Activated T-helper 17 cell treated with anti-CD3 and anti-CD28 coated beads, Interleukin-2, amount 50 U/mL, for 72 hours (primary cell): ENCODE results near the gene DCX. TPM values are rescaled to one million over a fixed set of nuclear protein-coding genes. Genes with fewer than 3 reads are reported as not detected.
"Not testable (repeated sequence)": the region's sequence is repeated elsewhere in the genome, so short reads cannot be mapped to it uniquely, and the experiment has no call there.

ENCODE experiments used
- ATAC-seq: fragments of 150-1000 bp; cut with Tn5 transposase; replicated peaks from 2 replicates; pipeline ENCODE4 v1.10.0; 2021; ENCODE audit warnings: mild to moderate bottlenecking, moderate library complexity
- H3K27ac Mint-ChIP-seq: one replicate; pipeline ENCODE4 v1.8.0; 2022; ENCODE audit warnings: mixed read lengths
- H3K27me3 Mint-ChIP-seq: one replicate; pipeline ENCODE4 v1.8.0; 2022; ENCODE audit warnings: mixed read lengths
- H3K36me3 Mint-ChIP-seq: one replicate; pipeline ENCODE4 v1.8.0; 2022; ENCODE audit warnings: low read depth, mild to moderate bottlenecking, mixed read lengths
- H3K4me1 Mint-ChIP-seq: one replicate; pipeline ENCODE4 v1.8.0; 2022; ENCODE audit warnings: mixed read lengths
- H3K4me3 Mint-ChIP-seq: one replicate; pipeline ENCODE4 v1.8.0; 2022; ENCODE audit warnings: mild to moderate bottlenecking, mixed read lengths
- H3K9me3 Mint-ChIP-seq: one replicate; pipeline ENCODE4 v1.8.0; 2022; ENCODE audit warnings: mixed read lengths
- total RNA-seq, 2 donors: library from RNA; stranded (reverse); gene quantifications; one replicate each; pipeline ENCODE4 v1.2.3, GENCODE V29; 2022

Gene DCX
- total RNA-seq, 2 donors from 2014 or later = not detected

DNA sequence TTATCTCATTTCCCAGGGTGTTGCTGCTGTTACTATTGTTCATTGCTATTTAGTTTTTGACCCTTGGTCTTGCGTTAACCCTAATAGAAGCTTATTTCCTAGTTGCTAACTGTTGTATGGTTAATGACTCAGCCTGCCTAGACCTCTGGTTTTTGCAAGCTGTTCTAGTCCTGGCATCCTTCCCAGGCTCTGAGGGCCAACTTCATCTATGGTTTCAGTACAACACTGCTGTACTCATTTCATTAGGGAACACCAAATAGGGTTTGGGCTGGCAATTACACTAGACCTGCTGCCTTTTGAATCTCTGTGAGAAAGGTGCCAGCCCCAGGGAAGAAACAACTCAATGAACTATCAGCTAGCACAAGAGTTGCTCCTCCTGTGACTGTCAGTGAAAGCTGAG is 59.6 kb downstream of the DCX start:
- Mint-ChIP-seq H3K27ac (no peak overlapping the region), H3K27me3 (no peaks in the 10 kb centered on the region), H3K4me3 (no peak overlapping the region), H3K4me1 (no peaks in the 10 kb centered on the region), H3K36me3 (no peaks in the 10 kb centered on the region), H3K9me3 (no peaks in the 10 kb centered on the region)
- no peak for ATAC-seq

DNA sequence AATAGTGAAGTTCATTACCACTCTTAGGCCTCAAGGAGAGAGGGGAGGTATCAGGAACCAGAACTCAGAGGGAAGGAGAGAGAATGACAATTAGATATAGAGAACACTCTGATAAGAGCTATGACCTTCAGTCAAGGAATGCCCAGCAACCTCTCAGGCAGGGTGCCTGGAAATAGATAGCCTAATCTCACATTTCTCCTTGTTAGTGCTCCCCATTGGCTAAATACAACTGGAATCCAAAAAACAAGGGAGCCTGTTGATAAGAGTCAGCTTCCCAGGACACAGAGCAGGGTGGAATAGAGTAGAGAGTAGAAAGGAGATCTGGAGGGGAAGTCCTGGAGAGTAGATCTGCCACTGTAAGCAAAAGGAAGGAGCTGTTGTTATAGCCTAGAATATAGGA is 62.1 kb downstream of the DCX start:
- Mint-ChIP-seq H3K9me3 (no peaks in the 10 kb centered on the region), H3K27ac (no peak overlapping the region), H3K4me3 (no peak overlapping the region), H3K27me3 (no peaks in the 10 kb centered on the region), H3K36me3 (no peaks in the 10 kb centered on the region), H3K4me1 (no peaks in the 10 kb centered on the region)
- no peak for ATAC-seq

DNA sequence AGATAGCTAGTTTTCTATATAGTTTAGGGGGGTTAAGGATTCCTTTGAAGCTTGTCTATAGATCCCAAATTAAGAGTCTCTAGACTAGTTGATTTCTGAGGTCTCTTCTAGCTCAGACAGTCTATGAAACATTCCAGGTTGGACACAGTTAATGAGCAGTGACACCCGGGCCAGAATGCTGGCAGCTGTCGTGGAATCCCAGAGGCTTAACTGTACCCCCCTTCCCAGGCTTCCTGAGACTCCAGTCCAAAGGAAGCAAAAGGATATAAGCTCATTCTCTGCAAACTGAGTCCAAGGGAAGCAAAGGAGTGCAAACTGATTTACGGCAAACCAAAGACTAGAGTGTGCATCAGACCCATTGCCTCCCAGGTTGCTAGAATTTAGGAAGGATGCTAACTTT is 62.9 kb downstream of the DCX start:
- no peak for ATAC-seq
- Mint-ChIP-seq H3K9me3 (no peaks in the 10 kb centered on the region), H3K4me1 (no peaks in the 10 kb centered on the region), H3K36me3 (no peaks in the 10 kb centered on the region), H3K27ac (no peak overlapping the region), H3K4me3 (no peak overlapping the region), H3K27me3 (no peaks in the 10 kb centered on the region)

DNA sequence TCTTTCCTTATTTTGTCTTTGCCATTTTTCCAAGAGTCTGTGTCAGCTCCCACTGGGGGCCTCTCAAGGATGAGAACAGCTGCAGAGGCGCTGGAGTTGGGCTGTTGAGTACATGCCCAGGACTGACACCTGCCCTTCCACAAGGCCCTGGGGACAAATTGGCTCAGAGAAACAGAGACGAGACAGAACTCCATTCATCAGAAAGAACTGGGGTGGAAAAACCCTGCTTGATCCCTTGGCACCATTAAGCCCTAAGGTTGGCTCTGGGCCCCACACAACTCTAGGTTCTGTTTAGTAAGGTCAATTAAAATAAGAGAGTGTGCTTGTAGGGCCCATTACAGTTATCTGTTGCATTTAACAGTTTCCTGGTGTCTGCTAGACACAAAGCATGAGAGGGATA is 63.6 kb downstream of the DCX start:
- no peaks in the 10 kb centered on the region for H3K9me3 Mint-ChIP-seq
- H3K27me3 Mint-ChIP-seq = no peaks in the 10 kb centered on the region
- no peak overlapping the region for H3K4me3 Mint-ChIP-seq
- ATAC-seq = no peak
- H3K36me3 Mint-ChIP-seq = no peaks in the 10 kb centered on the region
- H3K4me1 Mint-ChIP-seq = no peaks in the 10 kb centered on the region
- H3K27ac Mint-ChIP-seq = no peak overlapping the region

DNA sequence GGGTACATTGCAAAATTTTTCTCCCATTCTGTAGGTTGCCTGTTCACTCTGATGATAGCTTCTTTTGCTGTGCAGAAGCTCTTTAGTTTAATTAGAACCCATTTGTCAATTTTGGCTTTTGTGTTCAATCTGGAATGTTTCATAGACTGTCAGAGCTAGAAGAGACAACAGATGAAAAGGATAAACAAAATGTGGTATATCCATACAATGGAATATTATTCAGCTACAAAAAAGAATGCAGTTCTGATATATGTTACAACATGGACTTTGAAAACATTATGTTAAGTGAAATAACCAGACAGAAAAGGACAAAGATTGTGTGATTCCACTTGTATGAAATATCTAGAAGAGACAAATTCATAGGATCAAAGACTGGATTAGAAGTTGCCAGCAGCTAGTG is 65.8 kb downstream of the DCX start:
- not testable (repeated sequence) for H3K27me3 Mint-ChIP-seq, H3K36me3 Mint-ChIP-seq, ATAC-seq, H3K4me3 Mint-ChIP-seq, H3K4me1 Mint-ChIP-seq, H3K27ac Mint-ChIP-seq, H3K9me3 Mint-ChIP-seq

DNA sequence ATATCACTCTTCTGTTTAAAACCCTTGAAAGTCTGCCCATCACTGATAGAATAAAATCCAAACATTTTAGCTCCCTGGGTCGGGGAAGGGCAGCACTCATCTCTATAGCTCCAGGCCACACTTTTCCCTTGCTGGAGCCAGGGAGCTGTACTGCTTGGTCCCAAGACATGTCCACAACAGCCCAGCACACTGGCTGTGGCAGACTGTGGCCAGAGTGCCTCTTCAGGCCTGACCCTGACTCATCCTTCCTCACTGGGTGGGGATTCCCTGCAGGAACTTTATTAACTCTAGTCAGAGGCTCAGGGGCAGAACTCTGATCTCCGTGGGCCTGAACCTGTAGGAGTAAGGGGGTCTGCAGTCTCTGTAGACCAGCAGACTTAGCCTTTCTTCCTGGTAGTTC is 71.9 kb downstream of the DCX start:
- no peak for ATAC-seq
- peaks cover 7% of the 10 kb centered on the region for H3K27me3 Mint-ChIP-seq
- H3K4me3 Mint-ChIP-seq = no peak overlapping the region
- no peaks in the 10 kb centered on the region for H3K36me3 Mint-ChIP-seq
- H3K9me3 Mint-ChIP-seq = no peaks in the 10 kb centered on the region
- H3K27ac Mint-ChIP-seq = no peak overlapping the region
- H3K4me1 Mint-ChIP-seq = no peaks in the 10 kb centered on the region

DNA sequence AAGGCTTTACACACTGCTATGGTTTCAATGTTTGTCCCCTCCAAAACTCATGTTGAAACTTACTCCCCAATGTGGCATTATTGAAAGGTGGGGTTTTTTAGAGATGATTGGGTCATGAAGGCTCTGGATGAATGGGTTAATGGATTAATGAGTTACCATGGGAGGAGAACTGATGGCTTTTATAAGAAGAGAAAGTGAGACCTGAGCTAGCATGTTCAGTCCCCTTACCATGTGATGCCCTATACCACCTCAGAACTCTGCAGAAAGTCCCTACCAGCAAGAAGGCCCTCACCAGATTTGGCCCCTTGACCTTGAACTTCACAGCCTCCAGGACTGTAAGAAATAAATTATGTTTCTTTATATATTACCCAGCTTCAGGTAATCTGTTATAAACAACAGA is 72.8 kb downstream of the DCX start:
- no peaks in the 10 kb centered on the region for H3K4me1 Mint-ChIP-seq

DNA sequence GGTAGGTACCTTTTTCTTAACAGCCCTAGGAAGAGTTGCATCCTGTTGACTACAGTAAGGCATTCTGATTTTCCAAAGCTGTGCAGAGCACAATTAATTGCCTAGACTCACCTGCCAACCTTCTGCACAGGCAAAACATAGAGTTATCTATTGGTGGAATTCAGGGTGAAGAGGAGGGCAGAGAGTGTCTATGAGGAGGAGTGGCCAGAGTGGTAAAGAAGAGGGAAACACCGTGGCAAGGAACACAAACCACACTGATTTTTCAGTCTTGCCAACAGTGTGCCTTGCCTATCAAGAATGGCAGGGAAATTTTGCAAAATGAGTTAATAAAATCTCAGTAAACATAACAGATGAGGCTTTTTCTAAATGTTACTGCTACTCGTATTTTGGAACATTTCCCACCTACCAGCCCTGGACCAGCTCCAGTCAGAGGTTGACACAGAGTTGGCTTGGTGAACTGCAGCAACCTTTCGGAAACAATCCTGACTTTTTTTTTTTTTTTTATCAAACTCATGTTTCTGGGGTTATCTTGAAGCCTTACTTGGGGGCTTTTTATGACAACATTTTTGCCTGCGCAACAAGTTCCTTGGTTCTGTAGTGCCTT is 73.8 kb downstream of the DCX start:
- ATAC-seq = no peak
- H3K9me3 Mint-ChIP-seq = no peaks in the 10 kb centered on the region
- H3K27ac Mint-ChIP-seq = no peak overlapping the region
- H3K4me1 Mint-ChIP-seq = no peaks in the 10 kb centered on the region
- H3K36me3 Mint-ChIP-seq = no peaks in the 10 kb centered on the region
- peaks cover 7% of the 10 kb centered on the region for H3K27me3 Mint-ChIP-seq
- H3K4me3 Mint-ChIP-seq = no peak overlapping the region

More for the DNA sequence above, 72.8 kb downstream of the DCX start:
- peaks cover 7% of the 10 kb centered on the region for H3K27me3 Mint-ChIP-seq
- no peaks in the 10 kb centered on the region for H3K36me3 Mint-ChIP-seq
- H3K27ac Mint-ChIP-seq = no peak overlapping the region
- no peak overlapping the region for H3K4me3 Mint-ChIP-seq
- no peaks in the 10 kb centered on the region for H3K9me3 Mint-ChIP-seq
- no peak for ATAC-seq

DNA sequence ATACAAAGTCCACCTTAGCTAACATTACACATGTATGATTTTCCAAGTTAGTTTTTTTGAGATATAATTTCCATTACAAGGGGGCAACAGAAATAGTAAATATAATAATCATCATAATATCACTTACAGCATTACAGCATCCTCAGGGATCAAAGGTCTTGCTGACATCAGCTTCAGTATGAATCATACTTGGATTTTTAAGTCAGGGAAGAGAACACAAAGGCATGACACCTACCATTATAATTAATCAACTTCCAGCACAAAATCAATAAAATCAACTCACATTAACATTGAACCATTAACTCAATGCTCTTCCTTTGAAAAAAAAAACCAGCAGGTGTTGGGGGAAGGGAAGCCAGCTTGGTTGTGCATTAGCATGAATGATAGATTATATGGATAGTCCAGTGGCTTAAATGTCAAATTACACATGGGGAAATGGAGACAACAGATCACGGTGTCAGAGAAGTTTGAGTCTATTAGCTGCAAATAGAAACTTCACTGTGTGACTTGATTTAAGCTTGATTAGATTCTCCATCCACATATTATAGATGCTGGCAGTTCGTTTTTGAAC is 74.8 kb downstream of the DCX start:
- Mint-ChIP-seq H3K4me3 (no peak overlapping the region), H3K27me3 (peaks cover 10% of the 10 kb centered on the region), H3K36me3 (no peaks in the 10 kb centered on the region), H3K27ac (no peak overlapping the region), H3K4me1 (no peaks in the 10 kb centered on the region), H3K9me3 (no peaks in the 10 kb centered on the region)
- no peak for ATAC-seq

DNA sequence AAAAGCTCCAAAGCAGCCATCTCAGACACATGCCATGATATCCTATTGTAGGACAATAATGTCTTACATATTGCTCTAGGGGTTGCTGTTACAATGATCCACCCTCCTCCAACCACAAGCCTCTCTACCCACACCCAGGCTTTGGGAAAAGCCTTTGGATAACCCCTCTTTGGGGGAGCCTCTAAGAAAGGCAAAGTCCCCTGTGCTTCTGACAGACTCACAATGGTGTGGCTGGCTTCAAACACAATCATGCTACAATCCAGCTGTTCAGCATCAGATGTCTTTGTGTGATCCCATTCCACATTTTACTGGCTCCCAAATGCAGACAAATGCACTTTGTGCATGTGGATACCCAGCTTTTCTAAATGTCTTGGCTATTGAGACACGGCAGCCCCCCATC is 75.9 kb downstream of the DCX start:
- no peak overlapping the region for H3K4me3 Mint-ChIP-seq
- no peak for ATAC-seq
- no peaks in the 10 kb centered on the region for H3K9me3 Mint-ChIP-seq

DNA sequence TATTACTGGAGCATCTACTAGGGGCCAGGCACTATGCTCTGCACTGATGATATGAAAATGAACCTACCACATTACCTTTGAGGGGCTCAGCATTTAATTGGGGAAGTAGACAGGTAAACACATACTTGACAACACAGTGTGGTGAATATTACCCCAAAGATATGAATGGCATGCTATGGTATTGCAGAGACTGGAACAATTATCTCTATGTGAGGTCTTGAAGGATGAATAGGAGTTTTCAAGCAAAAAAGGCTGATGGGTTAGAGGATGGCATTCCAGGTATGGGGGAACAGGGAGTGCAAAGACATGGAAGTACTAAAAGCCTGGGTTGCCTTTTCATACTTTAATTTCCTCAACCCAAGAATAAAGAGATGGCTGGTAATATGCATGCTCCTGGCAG is 82.6 kb downstream of the DCX start:
- no peaks in the 10 kb centered on the region for H3K4me1 Mint-ChIP-seq
- H3K4me3 Mint-ChIP-seq = no peak overlapping the region
- H3K36me3 Mint-ChIP-seq = no peaks in the 10 kb centered on the region
- H3K27ac Mint-ChIP-seq = no peak overlapping the region
- no peaks in the 10 kb centered on the region for H3K9me3 Mint-ChIP-seq
- ATAC-seq = no peak
- peaks cover 7% of the 10 kb centered on the region for H3K27me3 Mint-ChIP-seq

More for the DNA sequence above, 75.9 kb downstream of the DCX start:
- H3K4me1 Mint-ChIP-seq = no peaks in the 10 kb centered on the region
- H3K36me3 Mint-ChIP-seq = no peaks in the 10 kb centered on the region
- H3K27me3 Mint-ChIP-seq = peaks cover 10% of the 10 kb centered on the region
- H3K27ac Mint-ChIP-seq = no peak overlapping the region

DNA sequence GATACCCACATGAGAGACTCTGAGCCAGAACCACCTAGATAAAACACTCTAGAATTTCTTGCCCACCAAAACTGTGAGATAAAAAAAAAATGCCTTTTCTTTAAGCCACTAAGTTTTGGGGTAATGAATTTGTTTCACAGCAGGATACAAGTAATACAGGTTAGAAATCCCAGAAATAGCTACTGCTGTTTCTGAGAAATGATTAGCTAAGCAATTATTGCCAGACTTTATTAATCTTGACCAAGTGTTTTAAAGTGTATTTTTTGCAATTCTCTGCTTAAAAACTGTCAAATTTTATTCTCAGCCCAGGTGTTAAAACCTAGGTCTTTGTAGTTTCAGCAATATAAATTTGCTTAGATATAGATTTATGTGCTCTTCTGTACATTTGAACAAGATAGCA is 83.1 kb downstream of the DCX start:
- Mint-ChIP-seq H3K27me3 (peaks cover 8% of the 10 kb centered on the region), H3K27ac (no peak overlapping the region)
- no peak for ATAC-seq

DNA sequence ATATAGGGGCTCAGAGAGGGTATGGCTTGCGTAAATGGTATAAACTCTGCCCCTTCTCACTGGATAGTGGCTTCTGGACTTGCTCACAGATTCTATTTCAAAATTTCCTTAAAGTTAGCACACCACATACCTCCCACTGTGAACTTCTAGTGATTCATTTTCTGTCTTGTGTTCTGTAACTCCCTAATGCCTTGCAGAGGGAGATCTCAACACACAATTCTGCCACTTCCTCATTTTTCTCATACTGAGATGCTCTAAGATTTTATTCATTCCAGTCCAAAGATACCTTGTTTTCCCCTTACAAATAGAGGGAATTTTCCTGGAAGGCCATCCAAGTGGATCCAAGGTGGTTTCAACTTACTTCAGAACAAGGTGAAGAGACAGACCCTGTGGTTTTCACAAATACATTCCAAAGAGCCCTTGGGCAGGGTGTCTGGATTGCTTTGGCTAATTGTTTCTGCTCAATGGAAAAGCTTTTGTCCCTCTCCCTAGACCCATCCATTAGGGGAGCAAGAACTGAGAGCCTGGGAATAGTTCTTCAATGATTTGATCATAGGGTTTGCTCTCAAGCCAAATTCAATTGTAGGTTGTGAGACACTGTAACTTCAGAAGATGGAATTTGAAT is 89.6 kb downstream of the DCX start:
- H3K4me1 Mint-ChIP-seq = no peaks in the 10 kb centered on the region
- peaks cover 4% of the 10 kb centered on the region for H3K27me3 Mint-ChIP-seq
- H3K4me3 Mint-ChIP-seq = no peak overlapping the region
- no peak overlapping the region for H3K27ac Mint-ChIP-seq
- H3K9me3 Mint-ChIP-seq = no peaks in the 10 kb centered on the region
- H3K36me3 Mint-ChIP-seq = no peaks in the 10 kb centered on the region
- no peak for ATAC-seq

More for the DNA sequence above, 83.1 kb downstream of the DCX start:
- Mint-ChIP-seq H3K4me1 (no peaks in the 10 kb centered on the region), H3K4me3 (no peak overlapping the region), H3K9me3 (no peaks in the 10 kb centered on the region), H3K36me3 (no peaks in the 10 kb centered on the region)

DNA sequence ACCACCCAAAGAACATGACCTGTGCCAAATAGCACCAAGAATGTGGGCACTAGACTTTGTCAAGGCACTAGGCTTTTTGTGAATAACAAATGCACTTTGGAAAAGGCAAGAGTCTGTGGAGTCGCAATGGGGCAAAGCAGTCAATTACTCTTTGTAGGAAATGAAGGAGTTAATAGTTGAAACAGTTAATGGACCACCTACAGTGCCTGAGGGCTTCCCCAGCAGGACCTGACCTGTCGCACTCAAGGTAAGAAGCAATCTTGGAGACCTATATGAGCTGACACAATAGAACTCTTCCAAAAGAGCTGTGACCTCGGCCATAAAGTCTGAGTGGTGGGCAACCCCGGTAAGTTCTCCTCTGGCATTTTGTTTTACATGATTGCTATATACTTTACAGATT is 92.5 kb downstream of the DCX start:
- Mint-ChIP-seq H3K9me3 (no peaks in the 10 kb centered on the region), H3K27ac (no peak overlapping the region), H3K36me3 (no peaks in the 10 kb centered on the region), H3K4me1 (no peaks in the 10 kb centered on the region), H3K27me3 (peaks cover 4% of the 10 kb centered on the region), H3K4me3 (no peak overlapping the region)
- ATAC-seq = no peak

DNA sequence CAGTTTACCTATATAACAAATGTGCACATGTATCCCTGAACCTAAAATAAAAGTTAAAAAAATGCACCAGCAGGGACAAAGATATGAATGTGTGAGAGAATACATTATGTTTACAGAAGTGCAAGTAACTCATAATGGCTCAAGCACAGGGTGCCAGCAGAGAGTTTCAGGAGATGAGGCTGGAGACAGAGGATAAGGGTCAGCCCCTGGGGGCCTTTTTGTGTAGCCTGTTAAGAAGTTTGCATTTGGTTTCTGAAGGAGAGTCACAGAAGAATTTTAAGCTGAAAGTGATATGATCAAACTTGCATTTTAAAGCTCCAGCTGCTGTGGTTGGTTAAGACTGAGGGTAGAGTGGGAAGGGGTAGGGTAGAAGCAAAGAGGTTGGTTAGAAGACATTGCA is 93.1 kb downstream of the DCX start:
- ATAC-seq = no peak
- no peaks in the 10 kb centered on the region for H3K36me3 Mint-ChIP-seq
- no peaks in the 10 kb centered on the region for H3K9me3 Mint-ChIP-seq
- H3K27me3 Mint-ChIP-seq = peaks cover 4% of the 10 kb centered on the region
- H3K27ac Mint-ChIP-seq = no peak overlapping the region
- H3K4me3 Mint-ChIP-seq = no peak overlapping the region
- no peaks in the 10 kb centered on the region for H3K4me1 Mint-ChIP-seq
